Brain microvascular endothelial cell (primary cell): Measurements from ENCODE around the gene CLIC5.

ENCODE experiments used
- DNase-seq: peaks from one replicate; pipeline ENCODE4 v3.0.0-alpha.2; 2020
- H3K27ac ChIP-seq: fragments of 250-450 bp; sonication (Bioruptor Pico); 2 replicates; pipeline ENCODE4 v1.5.1; 2020; ENCODE audit warnings: mild to moderate bottlenecking, moderate library complexity
- H3K27me3 ChIP-seq: fragments of 250-450 bp; sonication (Bioruptor Pico); replicated peaks from 2 replicates; pipeline ENCODE4 v1.5.1; 2020; ENCODE audit warnings: mild to moderate bottlenecking
- H3K36me3 ChIP-seq: fragments of 250-450 bp; sonication (Bioruptor Pico); replicated peaks from 2 replicates; pipeline ENCODE4 v1.5.1; 2020; ENCODE audit warnings: mild to moderate bottlenecking
- H3K4me3 ChIP-seq: 2 replicates; pipeline ENCODE4 v1.5.1; 2011; ENCODE audit warnings: low read depth, mild to moderate bottlenecking, control low read depth, low read length, moderate library complexity
- CTCF ChIP-seq: IDR thresholded peaks from 2 replicates; pipeline ENCODE4 v1.5.1; 2011; ENCODE audit warnings: low read depth, mild to moderate bottlenecking, moderate library complexity, low read length, control low read depth, inconsistent platforms; ENCODE audit errors: missing control alignments
- in situ Hi-C: cut with HindIII; loops from 2 replicates; pipeline ENCODE4 v1.10.0; 2017; ENCODE audit warnings: low sequenced_read_pairs, low pct_ligation_motif_present

Gene CLIC5

GRCh38 chr6:46029602-46030001 is 13.9 kb upstream of the CLIC5 start:
- H3K36me3 ChIP-seq, result no peaks in the 10 kb centered on the region
- no peaks in the 10 kb centered on the region for H3K27me3 ChIP-seq
- DNase-seq, result no peak
- in situ Hi-C loops, result no loop called here
- TF ChIP-seq CTCF, result no peak
- no peak overlapping the region for H3K4me3 ChIP-seq
- H3K27ac ChIP-seq, result no peak overlapping the region

- no peak for DNase-seq
- H3K27me3 ChIP-seq, result no peaks in the 10 kb centered on the region
- no peak for TF ChIP-seq CTCF
- H3K36me3 ChIP-seq, result no peaks in the 10 kb centered on the region
- H3K27ac ChIP-seq, result no peak overlapping the region
- no peak overlapping the region for H3K4me3 ChIP-seq
- in situ Hi-C loops, result no loop called here
These were observed 10.6 kb upstream of the CLIC5 start for GRCh38 chr6:46026307-46026706.

- no peak overlapping the region for H3K27ac ChIP-seq
- H3K4me3 ChIP-seq, result no peak overlapping the region
- DNase-seq, result no peak
- TF ChIP-seq CTCF, result no peak
- H3K36me3 ChIP-seq, result no peaks in the 10 kb centered on the region
- in situ Hi-C loops, result no loop called here
- H3K27me3 ChIP-seq, result no peaks in the 10 kb centered on the region
These were observed 9.9 kb upstream of the CLIC5 start for GRCh38 chr6:46025573-46025972.

- Histone ChIP-seq H3K27ac (no peak overlapping the region), H3K36me3 (no peaks in the 10 kb centered on the region), H3K4me3 (no peak overlapping the region), H3K27me3 (no peaks in the 10 kb centered on the region)
- no peak for TF ChIP-seq CTCF
- in situ Hi-C loops, result no loop called here
- DNase-seq, result no peak
These were observed 8.6 kb upstream of the CLIC5 start for GRCh38 chr6:46024124-46024769.

GRCh38 chr6:46023216-46023915 is 7.7 kb upstream of the CLIC5 start:
- Histone ChIP-seq H3K27me3 (no peaks in the 10 kb centered on the region), H3K4me3 (no peak overlapping the region), H3K36me3 (no peaks in the 10 kb centered on the region), H3K27ac (no peak overlapping the region)
- no peak for TF ChIP-seq CTCF
- no peak for DNase-seq
- in situ Hi-C loops, result no loop called here
